NCI-H82 (cell line): ENCODE data around the gene PDE8A.
A peak's percentile ranks its signal among the peaks of the same experiment; 100 is the strongest.
"Not testable (repeated sequence)": the region's sequence is repeated elsewhere in the genome, so short reads cannot be mapped to it uniquely, and the experiment has no call there.

Experiments used
- DNase-seq: peaks from one replicate; lab custom pipeline; 2025; lab: John Stamatoyannopoulos, UW

PDE8A gene

GRCh38 chr15:85010386-85011159 lies 28.9 kb downstream of the PDE8A start:
- peak; percentile 42 for DNase-seq

GRCh38 chr15:85011160-85011571 lies 29.5 kb downstream of the PDE8A start:
- no peak for DNase-seq

- DNase-seq: not testable (repeated sequence)
Observed at GRCh38 chr15:85011724-85012123, 30.1 kb downstream of the PDE8A start.

GRCh38 chr15:85013785-85014184 lies 32.1 kb downstream of the PDE8A start:
- no peak for DNase-seq

GRCh38 chr15:85014932-85015331 lies 33.3 kb downstream of the PDE8A start:
- no peak for DNase-seq

GRCh38 chr15:85016275-85016674 lies 34.6 kb downstream of the PDE8A start:
- no peak for DNase-seq

- DNase-seq: no peak
Observed at GRCh38 chr15:85019815-85020590, 38.3 kb downstream of the PDE8A start.

- DNase-seq: no peak
Observed at GRCh38 chr15:85021409-85021808, 39.8 kb downstream of the PDE8A start.

GRCh38 chr15:85022860-85023403 lies 41.3 kb downstream of the PDE8A start:
- no peak for DNase-seq

GRCh38 chr15:85024003-85024402 lies 42.3 kb downstream of the PDE8A start:
- DNase-seq: no peak

GRCh38 chr15:85024509-85025336 lies 43.1 kb downstream of the PDE8A start:
- DNase-seq: no peak

GRCh38 chr15:85025516-85026251 lies 44.0 kb downstream of the PDE8A start:
- DNase-seq: no peak

GRCh38 chr15:85026304-85027032 lies 44.8 kb downstream of the PDE8A start:
- no peak for DNase-seq

- DNase-seq: peak; percentile 30
Observed at GRCh38 chr15:85027033-85027380, 45.4 kb downstream of the PDE8A start.

GRCh38 chr15:85027421-85027820 lies 45.8 kb downstream of the PDE8A start:
- DNase-seq: no peak

GRCh38 chr15:85028416-85028815 lies 46.8 kb downstream of the PDE8A start:
- peak; percentile 85 for DNase-seq

- DNase-seq: no peak
Observed at GRCh38 chr15:85029221-85029620, 47.6 kb downstream of the PDE8A start.

GRCh38 chr15:85030301-85030929 lies 48.8 kb downstream of the PDE8A start:
- DNase-seq: no peak

GRCh38 chr15:85031086-85031943 lies 49.7 kb downstream of the PDE8A start:
- peak; percentile 56 for DNase-seq
